GM12878 (cell line): ENCODE results near the gene PTPRD. TPM values are rescaled to one million over a fixed set of nuclear protein-coding genes. Genes with fewer than 3 reads are reported as not detected.

Experiments used
- ATAC-seq: fragments of 200-7000 bp; cut with Tn5 transposase; 3 replicates; pipeline ENCODE4 v1.9.1; 2020; ENCODE audit warnings: mild to moderate bottlenecking, moderate library complexity
- BruUV-seq: library from RNA; stranded (reverse); fragments of 400-500 nt; replicated peaks from 2 replicates; lab custom pipeline; 2021; lab: Mats Ljungman, UMichigan
- CTCF ChIA-PET: fragments of 300-600 bp; sonication (Branson Sonifier 250); formaldehyde crosslinking; extraction: SDS; loops from one replicate; lab custom pipeline; 2021; ENCODE audit warnings: inconsistent platforms; lab: Yijun Ruan, JAX
- POLR2A ChIA-PET: fragments of 350-600 bp; formaldehyde crosslinking; extraction: SDS; loops from one replicate; lab custom pipeline; 2021; ENCODE audit warnings: inconsistent platforms; lab: Charles Lee
- RAD21 ChIA-PET: fragments of 300-600 bp; sonication (Branson Sonifier 250); formaldehyde crosslinking; loops from one replicate; lab custom pipeline; 2023; ENCODE audit warnings: antibody characterized with exemption; ENCODE audit not compliant: unreplicated experiment; lab: Charles Lee
- SMC1A ChIA-PET: fragments of 300-600 bp; sonication (Branson Sonifier 250); formaldehyde crosslinking; loops from one replicate; lab custom pipeline; 2023; ENCODE audit not compliant: unreplicated experiment, uncharacterized antibody; lab: Charles Lee
- DNase-seq: peaks from one replicate; pipeline ENCODE4 v3.0.0-alpha.2; 2011; ENCODE audit warnings: low read depth, low spot score
- FAIRE-seq: peaks from 3 replicates; lab custom pipeline; 2011; peaks lifted over from hg19 to GRCh38; lab: Jason Lieb, UNC
- H2AFZ ChIP-seq: 2 replicates; pipeline ENCODE4 v1.6.0; 2011; ENCODE audit warnings: low read depth, low read length, control low read depth; ENCODE audit not compliant: control insufficient read depth
- H3K27ac ChIP-seq: 2 replicates; pipeline ENCODE4 v1.5.1; 2011; ENCODE audit warnings: control low read depth; ENCODE audit not compliant: control insufficient read depth, insufficient read depth
- H3K27me3 ChIP-seq, 2 experiments: replicated peaks in 1 of 2; 2 replicates each; pipeline versions ENCODE4 v1.6.0 to v1.6.1; 2011; ENCODE audit warnings: low read length in 1 of 2; ENCODE audit not compliant: control insufficient read depth in 2 of 2, insufficient read depth in 2 of 2
- H3K36me3 ChIP-seq, 2 experiments: 2 replicates each; pipeline ENCODE4 v1.5.1; 2011; ENCODE audit warnings: low read length in 1 of 2; ENCODE audit not compliant: control insufficient read depth in 2 of 2, insufficient read depth in 2 of 2
- H3K4me1 ChIP-seq: 2 replicates; pipeline ENCODE4 v1.6.1; 2011; ENCODE audit warnings: mild to moderate bottlenecking, low read length, moderate library complexity, mixed read lengths; ENCODE audit not compliant: control insufficient read depth, insufficient read depth
- H3K4me2 ChIP-seq: 2 replicates; pipeline ENCODE4 v1.6.0; 2011; ENCODE audit warnings: control low read depth; ENCODE audit not compliant: control insufficient read depth, insufficient read depth
- H3K4me3 ChIP-seq: fragments of 200-600 bp; sonication (generic); 2 replicates; pipeline ENCODE4 v1.5.1; 2016
- H3K79me2 ChIP-seq: 2 replicates; pipeline ENCODE4 v1.6.0; 2011; ENCODE audit warnings: low read length; ENCODE audit not compliant: control insufficient read depth, insufficient read depth
- H3K9ac ChIP-seq: 2 replicates; pipeline ENCODE4 v1.8.0; 2011; ENCODE audit warnings: low read length, control low read depth, mixed read lengths; ENCODE audit not compliant: control insufficient read depth, insufficient read depth
- H3K9me3 ChIP-seq: replicated peaks from 3 replicates; pipeline ENCODE4 v1.5.1; 2011; ENCODE audit warnings: mild to moderate bottlenecking, low read length; ENCODE audit not compliant: control insufficient read depth, insufficient read depth
- H4K20me1 ChIP-seq: 2 replicates; pipeline ENCODE4 v1.6.0; 2011; ENCODE audit not compliant: control insufficient read depth, insufficient read depth
- E2F8 ChIP-seq: fragments of 450-650 bp; IDR thresholded peaks from 2 replicates; pipeline ENCODE4 v1.6.1; 2018; ENCODE audit warnings: mild to moderate bottlenecking, low read depth, moderate library complexity; ENCODE audit not compliant: partially characterized antibody
- EGR1 ChIP-seq, 2 experiments: IDR thresholded peaks; 1 replicate in 1 of 2; 2 replicates in 1 of 2; pipeline ENCODE4 v1.6.1; 2011 to 2012; ENCODE audit warnings: low read depth in 2 of 2, low read length in 2 of 2, borderline replicate concordance in 1 of 2, mild to moderate bottlenecking in 1 of 2, moderate library complexity in 1 of 2
- EP300 ChIP-seq, 2 experiments: fragments of 150-350 bp in 1 of 2; IDR thresholded peaks; 2 replicates each; pipeline ENCODE4 v1.6.1; 2011 to 2012; ENCODE audit warnings: low read depth in 2 of 2, low read length in 2 of 2, borderline replicate concordance in 1 of 2, improper control_type of control experiment in 1 of 2, inconsistent platforms in 1 of 2; ENCODE audit not compliant: control insufficient read depth in 1 of 2
- JUNB ChIP-seq: IDR thresholded peaks from 2 replicates; pipeline ENCODE4 v1.6.1; 2016; ENCODE audit warnings: antibody characterized with exemption, mild to moderate bottlenecking
- MAX ChIP-seq: IDR thresholded peaks from 2 replicates; pipeline ENCODE4 v1.6.1; 2012; ENCODE audit warnings: low read depth, low read length, improper control_type of control experiment
- MXI1 ChIP-seq: fragments of 150-350 bp; IDR thresholded peaks from 2 replicates; pipeline ENCODE4 v1.6.1; 2011; ENCODE audit warnings: low read depth, mild to moderate bottlenecking, inconsistent platforms, low read length, improper control_type of control experiment
- NFIC ChIP-seq: IDR thresholded peaks from 2 replicates; pipeline ENCODE4 v1.6.1; 2012; ENCODE audit warnings: low read depth, mild to moderate bottlenecking, inconsistent platforms, low read length, moderate library complexity
- USF1 ChIP-seq: IDR thresholded peaks from 2 replicates; pipeline ENCODE4 v1.6.1; 2011; ENCODE audit warnings: borderline replicate concordance, low read depth, mild to moderate bottlenecking, moderate library complexity, mixed read lengths, low read length; ENCODE audit not compliant: insufficient read depth; ENCODE audit errors: extremely low read length
- YBX1 ChIP-seq: fragments of 450-650 bp; IDR thresholded peaks from 2 replicates; pipeline ENCODE4 v1.6.1; 2016; ENCODE audit warnings: antibody characterized with exemption
- ZBTB4 ChIP-seq: fragments of 450-650 bp; formaldehyde crosslinking; IDR thresholded peaks from 2 replicates; pipeline ENCODE4 v1.4.0; 2022; ENCODE audit warnings: mild to moderate bottlenecking, moderate library complexity
- ZNF687 ChIP-seq: fragments of 450-650 bp; IDR thresholded peaks from 2 replicates; pipeline ENCODE4 v1.6.1; 2017; ENCODE audit warnings: mild to moderate bottlenecking, moderate library complexity
- WGBS: methylation state at CpG from one replicate; pipeline ENCODE4 v1.1.6; 2016; ENCODE audit warnings: low lambda C conversion rate; ENCODE audit not compliant: insufficient replicate concordance, insufficient coverage; ENCODE audit errors: missing lambda C conversion rate; 5-methylcytosine and 5-hydroxymethylcytosine counted together
- in situ Hi-C: fragments of 300-500 bp; cut with MboI; formaldehyde crosslinking; loops from 9 replicates; pipeline ENCODE4 v1.14.3; 2018; ENCODE audit warnings: mixed read lengths
- intact Hi-C: fragments of 100-400 bp; cut with micrococcal nuclease; formaldehyde crosslinking; loops from one replicate; pipeline ENCODE4 v1.14.2; 2022; ENCODE audit not compliant: unreplicated experiment
- polyA plus RNA-seq, 11 experiments: library from polyadenylated mRNA; depleted of rRNA in 4 of 11; unstranded in 6 of 11; stranded (reverse) in 5 of 11; fragments of >200 nt; fragmentation: Nextera tagmentation in 4 of 11; fragmentation: Illumina TruSeq in 1 of 11; extraction: Ambion mirVana in 4 of 11; extraction: Trizol in 1 of 11; gene quantifications; 1 replicate in 1 of 11; 2 replicates in 10 of 11; pipeline versions ENCODE4 v1.2.1 to v1.2.3, GENCODE V29; 2011 to 2016; ENCODE audit warnings: inconsistent platforms in 2 of 11, missing spikeins in 2 of 11, low read depth in 1 of 11
- total RNA-seq, 4 experiments: library from RNA; depleted of rRNA in 3 of 4; stranded (reverse); fragments of >200 nt in 3 of 4; fragmentation: Illumina TruSeq in 1 of 4; extraction: Trizol in 1 of 4; gene quantifications; 2 replicates each; pipeline versions ENCODE4 v1.2.1 to v1.2.3, GENCODE V29; 2013 to 2021

PTPRD gene
- total and polyA plus RNA-seq, 10 of the 15 experiments (the other 5 are each of a cell fraction or from before 2014, with no cell fraction given), result under 0.01 to 0.05 (median 0.01) TPM; not detected in 7

- intact Hi-C loops (no loop called here), in situ Hi-C loops (no loop called here)
- H2AFZ ChIP-seq, result no peak overlapping the region
- ChIA-PET RAD21 (no interaction called here), SMC1A (no interaction called here), CTCF (no interaction called here), POLR2A (no interaction called here)
- no peaks in the 10 kb centered on the region for H3K36me3 ChIP-seq
- no TSS peak for BruUV-seq
- H3K4me2 ChIP-seq, result no peak overlapping the region
- H3K9me3 ChIP-seq, result no peaks in the 10 kb centered on the region
- FAIRE-seq (no peak), DNase-seq (no peak), ATAC-seq (no peak)
- 0% methylated on average over 3 of the region's 3 CpGs for WGBS
- H3K27ac ChIP-seq, result no peak overlapping the region
- no peaks in the 10 kb centered on the region for H3K27me3 ChIP-seq
- H3K9ac ChIP-seq, result no peak overlapping the region
- H3K4me3 ChIP-seq, result no peak overlapping the region
- H4K20me1 ChIP-seq, result no peaks in the 10 kb centered on the region
- no peaks in the 10 kb centered on the region for H3K4me1 ChIP-seq
- H3K79me2 ChIP-seq, result no peaks in the 10 kb centered on the region
- TF ChIP-seq NFIC (no peak), JUNB (no peak), YBX1 (no peak), EGR1 (IDR thresholded peaks at IDR 0.05; ENCODE audit: borderline replicate concordance in 1 of 2, low read depth in 2 of 2, low read length in 2 of 2) (no peak), MXI1 (no peak), USF1 (no peak), EP300 (IDR thresholded peaks at IDR 0.05; ENCODE audit: borderline replicate concordance in 1 of 2, control insufficient read depth in 1 of 2, low read depth in 2 of 2, low read length in 2 of 2) (no peak), ZBTB4 (no peak), ZNF687 (no peak), MAX (no peak), E2F8 (no peak)
These were observed 1944.6 kb downstream of the PTPRD start for GRCh38 chr9:8668231-8668630.
